Esophagus muscularis mucosa (tissue), 4 donors: Measurements from ENCODE around the gene KLHL30.

Experiments used
- EP300 ChIP-seq: sonication (generic); formaldehyde crosslinking; IDR thresholded peaks from one replicate; pipeline ENCODE4 v1.6.1; 2017; ENCODE audit warnings: antibody characterized with exemption
- POLR2A ChIP-seq: fragments of 450-650 bp; IDR thresholded peaks from one replicate; pipeline ENCODE4 v1.6.1; 2017; ENCODE audit warnings: antibody characterized with exemption, moderate library complexity, mild to moderate bottlenecking, low read depth
- POLR2AphosphoS5 ChIP-seq, 2 donors: sonication (generic); formaldehyde crosslinking; IDR thresholded peaks; one replicate each; pipeline ENCODE4 v1.6.1; 2017; ENCODE audit warnings: antibody characterized with exemption in 2 of 2
- TF ChIP-seq, protein P1 (sequence below), 3 experiments: fragments of 200-600 bp in 2 of 3; fragments of 450-650 bp in 1 of 3; sonication (generic) in 2 of 3; IDR thresholded peaks; one replicate each; pipeline ENCODE4 v1.5.1; 2017 to 2019; ENCODE audit warnings: antibody characterized with exemption in 3 of 3, mild to moderate bottlenecking in 2 of 3, moderate library complexity in 1 of 3

DNA sequence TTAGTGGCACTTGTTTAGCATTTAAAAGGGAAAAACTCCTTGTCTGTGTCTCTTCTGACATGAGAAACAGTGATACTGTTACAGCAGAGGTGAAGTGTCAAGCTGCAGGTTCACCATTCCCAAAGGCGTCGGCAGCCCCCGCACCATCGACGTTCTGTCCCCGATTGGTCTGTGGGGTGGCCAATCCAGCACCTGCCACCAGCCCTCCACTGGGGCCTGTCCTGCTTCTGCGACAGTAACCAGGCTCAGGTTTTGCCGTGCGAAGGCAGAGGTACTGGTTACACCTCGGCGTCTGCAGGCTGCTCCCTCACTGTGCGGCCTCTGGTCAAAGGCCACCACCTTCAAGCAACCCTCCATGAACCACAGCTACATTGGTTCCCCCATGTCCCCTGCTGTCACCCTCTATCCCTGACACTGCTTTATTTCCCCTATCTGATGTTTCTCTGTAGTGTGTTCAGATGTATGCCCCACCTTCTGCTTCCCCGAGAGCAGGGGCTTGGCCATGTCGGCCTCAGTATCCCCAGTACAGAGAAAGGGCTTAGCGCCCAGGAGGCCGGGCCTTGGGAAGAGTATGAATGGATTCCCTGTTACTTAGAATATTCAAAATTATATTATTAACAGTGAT lies 46.9 kb upstream of the KLHL30 start:
- TF ChIP-seq, protein P1, sequence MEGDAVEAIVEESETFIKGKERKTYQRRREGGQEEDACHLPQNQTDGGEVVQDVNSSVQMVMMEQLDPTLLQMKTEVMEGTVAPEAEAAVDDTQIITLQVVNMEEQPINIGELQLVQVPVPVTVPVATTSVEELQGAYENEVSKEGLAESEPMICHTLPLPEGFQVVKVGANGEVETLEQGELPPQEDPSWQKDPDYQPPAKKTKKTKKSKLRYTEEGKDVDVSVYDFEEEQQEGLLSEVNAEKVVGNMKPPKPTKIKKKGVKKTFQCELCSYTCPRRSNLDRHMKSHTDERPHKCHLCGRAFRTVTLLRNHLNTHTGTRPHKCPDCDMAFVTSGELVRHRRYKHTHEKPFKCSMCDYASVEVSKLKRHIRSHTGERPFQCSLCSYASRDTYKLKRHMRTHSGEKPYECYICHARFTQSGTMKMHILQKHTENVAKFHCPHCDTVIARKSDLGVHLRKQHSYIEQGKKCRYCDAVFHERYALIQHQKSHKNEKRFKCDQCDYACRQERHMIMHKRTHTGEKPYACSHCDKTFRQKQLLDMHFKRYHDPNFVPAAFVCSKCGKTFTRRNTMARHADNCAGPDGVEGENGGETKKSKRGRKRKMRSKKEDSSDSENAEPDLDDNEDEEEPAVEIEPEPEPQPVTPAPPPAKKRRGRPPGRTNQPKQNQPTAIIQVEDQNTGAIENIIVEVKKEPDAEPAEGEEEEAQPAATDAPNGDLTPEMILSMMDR (IDR thresholded peaks at IDR 0.05): no peak
- TF ChIP-seq POLR2AphosphoS5 (IDR thresholded peaks at IDR 0.05): no peak
- no peak for TF ChIP-seq POLR2A
- no peak for TF ChIP-seq EP300
